ENCODE data around the gene SHISAL2A.

DNA sequence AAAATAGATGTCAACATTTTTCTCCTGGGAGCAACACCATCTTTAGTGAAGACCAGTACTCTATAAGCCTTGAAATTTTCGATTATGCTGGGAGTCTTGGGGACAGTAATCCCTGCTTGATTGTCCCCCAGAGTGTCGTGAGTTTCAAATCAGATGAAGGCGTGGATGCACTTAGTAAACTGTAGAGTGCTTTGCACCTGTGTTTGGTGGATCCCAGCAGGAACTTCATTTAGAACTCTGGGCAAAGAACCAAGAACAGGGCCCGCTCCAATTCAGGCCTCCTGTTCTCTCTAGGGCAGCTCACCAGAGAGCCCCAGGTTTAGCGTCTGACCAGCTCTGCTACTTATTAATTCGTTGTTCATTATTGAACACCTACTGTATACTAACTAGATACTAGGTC is 29.3 kb upstream of the SHISAL2A start:
- TF ChIP-seq, protein P1, sequence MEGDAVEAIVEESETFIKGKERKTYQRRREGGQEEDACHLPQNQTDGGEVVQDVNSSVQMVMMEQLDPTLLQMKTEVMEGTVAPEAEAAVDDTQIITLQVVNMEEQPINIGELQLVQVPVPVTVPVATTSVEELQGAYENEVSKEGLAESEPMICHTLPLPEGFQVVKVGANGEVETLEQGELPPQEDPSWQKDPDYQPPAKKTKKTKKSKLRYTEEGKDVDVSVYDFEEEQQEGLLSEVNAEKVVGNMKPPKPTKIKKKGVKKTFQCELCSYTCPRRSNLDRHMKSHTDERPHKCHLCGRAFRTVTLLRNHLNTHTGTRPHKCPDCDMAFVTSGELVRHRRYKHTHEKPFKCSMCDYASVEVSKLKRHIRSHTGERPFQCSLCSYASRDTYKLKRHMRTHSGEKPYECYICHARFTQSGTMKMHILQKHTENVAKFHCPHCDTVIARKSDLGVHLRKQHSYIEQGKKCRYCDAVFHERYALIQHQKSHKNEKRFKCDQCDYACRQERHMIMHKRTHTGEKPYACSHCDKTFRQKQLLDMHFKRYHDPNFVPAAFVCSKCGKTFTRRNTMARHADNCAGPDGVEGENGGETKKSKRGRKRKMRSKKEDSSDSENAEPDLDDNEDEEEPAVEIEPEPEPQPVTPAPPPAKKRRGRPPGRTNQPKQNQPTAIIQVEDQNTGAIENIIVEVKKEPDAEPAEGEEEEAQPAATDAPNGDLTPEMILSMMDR (conservative IDR thresholded peaks at IDR 0.05 in 1 of 2, IDR thresholded peaks at IDR 0.05 in 1 of 2; ENCODE audit: low read depth in 1 of 2, low read length in 2 of 2) = no peak
- TF ChIP-seq EZH2 (IDR thresholded peaks at IDR 0.05; ENCODE audit: low read length, missing control alignments) = no peak

Data from fibroblast of lung (primary cell).